LNCAP (cell line): ENCODE results near the gene CELSR2.

ENCODE experiments used
- CTCF ChIP-seq: fragments of 450-650 bp; IDR thresholded peaks from 2 replicates; pipeline ENCODE4 v1.5.1; 2017; ENCODE audit warnings: mild to moderate bottlenecking

CELSR2 gene

GRCh38 chr1:109259674-109260557 lies 10.6 kb downstream of the CELSR2 start:
- no peak for TF ChIP-seq CTCF

DNA sequence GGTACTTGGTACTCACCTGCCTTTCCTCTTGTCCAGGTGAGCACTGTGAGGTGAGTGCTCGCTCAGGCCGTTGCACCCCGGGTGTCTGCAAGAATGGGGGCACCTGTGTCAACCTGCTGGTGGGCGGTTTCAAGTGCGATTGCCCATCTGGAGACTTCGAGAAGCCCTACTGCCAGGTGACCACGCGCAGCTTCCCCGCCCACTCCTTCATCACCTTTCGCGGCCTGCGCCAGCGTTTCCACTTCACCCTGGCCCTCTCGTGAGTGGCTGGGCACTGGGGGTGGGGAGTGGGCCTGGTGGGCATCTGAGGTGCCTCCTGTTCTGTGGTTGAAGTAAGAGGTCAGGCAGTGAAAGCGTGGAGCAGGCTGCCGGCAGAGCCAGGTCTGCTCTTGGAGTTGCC lies 11.7 kb downstream of the CELSR2 start:
- no peak for TF ChIP-seq CTCF

DNA sequence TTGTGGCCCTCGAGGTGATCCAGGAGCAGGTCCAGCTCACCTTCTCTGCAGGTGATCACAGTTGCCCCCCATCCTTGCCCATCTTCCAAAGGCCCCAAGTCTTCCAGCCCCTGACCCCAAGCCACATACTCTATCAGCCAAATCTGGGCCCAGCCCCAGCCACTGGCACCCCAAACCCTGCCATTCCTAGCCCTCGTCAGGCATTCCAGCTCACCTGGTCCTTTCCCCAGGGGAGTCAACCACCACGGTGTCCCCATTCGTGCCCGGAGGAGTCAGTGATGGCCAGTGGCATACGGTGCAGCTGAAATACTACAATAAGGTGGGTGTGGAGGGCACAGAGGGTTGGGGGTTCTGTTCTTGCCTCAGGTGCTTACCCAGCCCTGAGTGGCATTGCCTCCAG lies 12.2 kb downstream of the CELSR2 start:
- TF ChIP-seq CTCF: no peak

GRCh38 chr1:109262231-109263055 lies 13.1 kb downstream of the CELSR2 start:
- no peak for TF ChIP-seq CTCF

- no peak for TF ChIP-seq CTCF
Observed at GRCh38 chr1:109263234-109263596, 13.9 kb downstream of the CELSR2 start.

GRCh38 chr1:109263597-109264378 lies 14.4 kb downstream of the CELSR2 start:
- peak; percentile 100 for TF ChIP-seq CTCF

GRCh38 chr1:109264379-109264755 lies 15.0 kb downstream of the CELSR2 start:
- no peak for TF ChIP-seq CTCF
